Measurements from ENCODE around the gene NARS2. TPM values are rescaled to one million over a fixed set of nuclear protein-coding genes. Genes with fewer than 3 reads are reported as not detected.

NARS2 gene
- total and polyA plus RNA-seq, 2 donors (not counting 1 experiment from before 2014, with no cell fraction given), result 9.7 to 14.6 TPM

- POLR2A ChIA-PET, result no interaction called here
- peak overlapping the region; percentile 4 for H3K4me2 ChIP-seq (replicated peaks; ENCODE audit: low read depth, low read length, poor library complexity, severe bottlenecking)
- peaks cover 0 to 1% of the 10 kb centered on the region in 2 experiments for H3K36me3 ChIP-seq (replicated peaks in 1 of 2; ENCODE audit: control extremely low read depth in 1 of 2, control insufficient read depth in 1 of 2, extremely low read depth in 1 of 2, insufficient read depth in 2 of 2, low read length in 1 of 2)
- peak overlapping the region in 1 of 2 donors; percentile 11 for H3K27ac ChIP-seq (ENCODE audit: low read length in 2 of 2)
- H3K4me3 ChIP-seq (ENCODE audit: control extremely low read depth in 1 of 5, extremely low read depth in 1 of 5, insufficient read depth in 1 of 5, low read depth in 2 of 5, low read length in 4 of 5), result no peak overlapping the region
- CTCF ChIA-PET, result interaction anchor here (3.3 kb wide), 1 partner anchor 22 kb away, joined by 14 read pairs; no protein-coding TSS in a partner anchor
- DNase-seq, result no peak
- ATAC-seq (ENCODE audit: low read depth), result no peak
- Mint-ChIP-seq H3K4me1 (peaks cover 24% of the 10 kb centered on the region), H3K27me3 (no peaks in the 10 kb centered on the region), H3K9me3 (ENCODE audit: insufficient read depth) (no peaks in the 10 kb centered on the region), H3K27ac (no peak overlapping the region), H3K4me3 (peak overlapping the region; percentile 23)
- H2AFZ ChIP-seq (ENCODE audit: insufficient read depth, low read depth, low read length, poor library complexity, severe bottlenecking), result no peak overlapping the region
- H3K79me2 ChIP-seq (ENCODE audit: control insufficient read depth, insufficient read depth, low read length), result peaks cover 4% of the 10 kb centered on the region
- H4K20me1 ChIP-seq (ENCODE audit: control insufficient read depth, insufficient read depth, low read length, poor library complexity, severe bottlenecking), result no peaks in the 10 kb centered on the region
- no peaks in the 10 kb centered on the region for H3K9me3 ChIP-seq (ENCODE audit: control extremely low read depth in 1 of 3, control insufficient read depth in 2 of 3, insufficient read depth in 1 of 3, low read length in 2 of 3)
- peak overlapping the region; percentile 13 for H3K9ac ChIP-seq (ENCODE audit: low read length)
- TF ChIP-seq CTCF (IDR thresholded peaks at IDR 0.05) (no peak), EZH2 (IDR thresholded peaks at IDR 0.05; ENCODE audit: borderline replicate concordance, insufficient read depth, low read depth, low read length, poor library complexity, severe bottlenecking) (no peak)
- no CpG with 5 or more reads among the region's 2 CpGs for WGBS (ENCODE audit: insufficient coverage)
- peaks cover 13 to 14% of the 10 kb centered on the region in 2 donors for H3K4me1 ChIP-seq (ENCODE audit: control insufficient read depth in 2 of 2, insufficient read depth in 2 of 2, low read length in 2 of 2)
- H3K27me3 ChIP-seq (replicated peaks in 1 of 4; ENCODE audit: control extremely low read depth in 1 of 4, control insufficient read depth in 3 of 4, insufficient read depth in 4 of 4, low read length in 3 of 4), result no peaks in the 10 kb centered on the region
- intact Hi-C loops (cut with micrococcal nuclease), result no loop called here
Observed at GRCh38 chr11:78542007-78542406, 32.7 kb downstream of the NARS2 start.

- H3K4me1 Mint-ChIP-seq, result peaks cover 24% of the 10 kb centered on the region
- CTCF ChIA-PET, result interaction anchor here (3.3 kb wide), 1 partner anchor 23 kb away, joined by 14 read pairs; no protein-coding TSS in a partner anchor
- peak overlapping the region; percentile 69 for H3K27ac Mint-ChIP-seq
- no peaks in the 10 kb centered on the region for H3K9me3 Mint-ChIP-seq (ENCODE audit: insufficient read depth)
- no CpG with 5 or more reads among the region's 3 CpGs for WGBS (ENCODE audit: insufficient coverage)
- no peak overlapping the region for H3K27ac ChIP-seq (ENCODE audit: low read length in 2 of 2)
- H3K79me2 ChIP-seq (ENCODE audit: control insufficient read depth, insufficient read depth, low read length), result peaks cover 4% of the 10 kb centered on the region
- peaks cover 13 to 14% of the 10 kb centered on the region in 2 donors for H3K4me1 ChIP-seq (ENCODE audit: control insufficient read depth in 2 of 2, insufficient read depth in 2 of 2, low read length in 2 of 2)
- no peaks in the 10 kb centered on the region for H4K20me1 ChIP-seq (ENCODE audit: control insufficient read depth, insufficient read depth, low read length, poor library complexity, severe bottlenecking)
- H3K9me3 ChIP-seq (ENCODE audit: control extremely low read depth in 1 of 3, control insufficient read depth in 2 of 3, insufficient read depth in 1 of 3, low read length in 2 of 3), result no peaks in the 10 kb centered on the region
- no peak for ATAC-seq (ENCODE audit: low read depth)
- H3K9ac ChIP-seq (ENCODE audit: low read length), result peak overlapping the region; percentile 13
- DNase-seq, result no peak
- no peak overlapping the region for H3K4me3 ChIP-seq (ENCODE audit: control extremely low read depth in 1 of 5, extremely low read depth in 1 of 5, insufficient read depth in 1 of 5, low read depth in 2 of 5, low read length in 4 of 5)
- H3K36me3 ChIP-seq (replicated peaks in 1 of 2; ENCODE audit: control extremely low read depth in 1 of 2, control insufficient read depth in 1 of 2, extremely low read depth in 1 of 2, insufficient read depth in 2 of 2, low read length in 1 of 2), result peaks cover 0 to 3% of the 10 kb centered on the region in 2 experiments
- POLR2A ChIA-PET, result interaction anchor here (0.6 kb wide), 1 partner anchor 37 kb away, joined by 5 read pairs; no protein-coding TSS in a partner anchor
- no peak overlapping the region for H3K4me3 Mint-ChIP-seq
- no peak overlapping the region for H2AFZ ChIP-seq (ENCODE audit: insufficient read depth, low read depth, low read length, poor library complexity, severe bottlenecking)
- H3K27me3 Mint-ChIP-seq, result no peaks in the 10 kb centered on the region
- TF ChIP-seq CTCF (IDR thresholded peaks at IDR 0.05) (no peak), EZH2 (IDR thresholded peaks at IDR 0.05; ENCODE audit: borderline replicate concordance, insufficient read depth, low read depth, low read length, poor library complexity, severe bottlenecking) (no peak)
- intact Hi-C loops (cut with micrococcal nuclease), result no loop called here
- no peaks in the 10 kb centered on the region for H3K27me3 ChIP-seq (replicated peaks in 1 of 4; ENCODE audit: control extremely low read depth in 1 of 4, control insufficient read depth in 3 of 4, insufficient read depth in 4 of 4, low read length in 3 of 4)
- peak overlapping the region; percentile 4 for H3K4me2 ChIP-seq (replicated peaks; ENCODE audit: low read depth, low read length, poor library complexity, severe bottlenecking)
Observed at GRCh38 chr11:78541537-78541936, 33.1 kb downstream of the NARS2 start.

All from B cell (primary cell).